HG03045 (cell line): Measurements from ENCODE around the gene C10orf95.

Experiments used
- ATAC-seq: cut with Tn5 transposase; IDR thresholded peaks from one replicate; pipeline ENCODE4 v1.9.1; 2021; ENCODE audit warnings: mild to moderate bottlenecking, moderate library complexity; ENCODE audit not compliant: unreplicated experiment

The C10orf95 gene

DNA sequence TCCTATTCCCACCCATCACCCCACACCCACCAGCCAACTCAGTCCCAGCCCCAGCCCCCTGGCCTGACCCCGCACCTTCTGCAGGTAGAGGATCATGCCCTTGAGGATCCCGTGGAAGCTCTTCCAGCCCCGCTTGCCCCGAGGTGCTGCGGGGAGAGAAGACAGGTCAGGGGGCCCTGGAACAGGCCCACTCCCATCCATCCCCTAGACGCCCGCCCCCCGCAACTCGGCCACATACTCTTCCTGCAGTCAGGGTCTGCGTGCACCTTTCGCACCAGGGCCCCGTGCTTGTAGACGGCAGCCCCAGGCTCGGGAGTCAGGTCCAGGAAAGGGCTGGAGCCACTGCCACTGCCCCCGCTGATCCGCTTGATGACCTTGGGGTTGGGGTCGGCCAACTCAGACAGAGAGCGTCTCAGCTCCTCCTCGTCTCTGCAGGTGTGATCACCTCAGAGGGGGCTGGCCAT is 46.2 kb downstream of the C10orf95 start:
- no peak for ATAC-seq

DNA sequence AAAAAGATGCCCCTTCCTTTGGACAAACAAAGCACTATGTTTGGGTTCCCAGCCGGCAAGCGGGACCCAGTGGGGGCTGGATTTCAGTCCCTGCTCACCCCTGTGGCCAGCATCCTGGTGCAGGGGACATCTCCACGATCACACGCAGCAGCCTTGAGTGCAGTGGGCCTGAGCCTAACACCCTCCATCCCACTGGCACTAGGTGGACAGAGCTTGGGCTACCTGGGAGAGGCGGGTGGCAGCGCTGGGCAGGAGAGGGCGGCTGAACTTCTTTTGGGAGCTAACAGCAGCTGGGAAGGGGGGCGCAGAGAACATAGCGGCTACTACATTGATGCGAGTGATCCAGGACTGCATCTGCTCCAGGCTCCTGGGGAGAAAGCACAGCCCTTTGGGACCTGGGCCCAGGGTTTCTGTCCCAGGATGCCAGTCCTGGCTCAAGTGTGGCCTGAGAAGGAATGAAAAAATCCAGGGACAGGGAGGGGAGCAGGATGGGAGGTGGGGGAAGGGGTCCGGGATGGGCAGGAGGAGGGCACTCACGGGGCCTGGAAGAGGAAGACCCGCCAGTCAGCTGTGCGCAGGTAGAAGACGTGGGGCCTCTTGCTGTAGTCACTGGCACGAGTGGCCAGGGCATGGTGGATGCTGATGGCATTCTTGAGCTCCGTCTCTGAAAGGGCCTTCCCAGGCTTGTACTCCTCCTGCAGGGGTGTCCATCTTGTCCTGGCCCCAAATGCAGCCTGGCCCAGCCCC is 46.8 kb downstream of the C10orf95 start:
- no peak for ATAC-seq

- ATAC-seq = no peak
Measured at GRCh38 chr10:102403115-102403514, 48.2 kb downstream of the C10orf95 start.

DNA sequence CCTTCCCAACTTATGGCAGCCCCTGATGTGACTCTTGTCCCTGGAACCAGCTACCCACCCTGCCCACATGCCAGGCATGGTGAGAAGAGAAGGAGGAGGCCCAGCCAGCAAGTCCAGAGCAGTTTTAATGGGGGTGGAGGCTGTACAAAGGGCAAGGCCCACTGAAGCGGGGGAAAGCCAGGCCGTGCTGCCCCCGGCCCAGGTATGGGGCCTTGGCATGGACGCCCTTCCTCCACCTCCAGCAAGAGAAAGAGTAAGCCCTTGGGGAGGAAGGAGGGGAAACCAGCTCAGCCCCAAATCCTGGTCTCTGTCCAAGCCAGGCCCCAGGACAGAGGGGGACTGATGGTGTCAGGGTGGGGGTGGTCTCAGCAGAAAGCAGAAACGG is 48.8 kb downstream of the C10orf95 start:
- ATAC-seq = no peak

GRCh38 chr10:102401735-102402511 is 49.4 kb downstream of the C10orf95 start:
- ATAC-seq = no peak

DNA sequence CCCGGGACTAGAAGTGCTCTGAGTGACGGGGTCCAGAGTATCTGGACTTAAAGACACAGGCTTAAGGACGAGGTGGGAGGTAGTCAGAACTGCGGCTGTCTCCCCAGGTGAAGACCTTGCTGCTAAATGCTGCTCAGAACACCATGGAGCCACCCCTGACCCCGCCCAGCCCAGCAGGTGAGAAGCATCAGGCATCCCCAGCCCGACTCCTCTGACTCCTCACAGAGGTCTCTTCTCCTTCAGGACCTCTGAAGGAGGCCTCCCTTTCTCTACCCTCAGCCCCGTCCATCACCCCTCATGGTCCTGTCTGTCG is 50.0 kb downstream of the C10orf95 start:
- ATAC-seq = no peak

DNA sequence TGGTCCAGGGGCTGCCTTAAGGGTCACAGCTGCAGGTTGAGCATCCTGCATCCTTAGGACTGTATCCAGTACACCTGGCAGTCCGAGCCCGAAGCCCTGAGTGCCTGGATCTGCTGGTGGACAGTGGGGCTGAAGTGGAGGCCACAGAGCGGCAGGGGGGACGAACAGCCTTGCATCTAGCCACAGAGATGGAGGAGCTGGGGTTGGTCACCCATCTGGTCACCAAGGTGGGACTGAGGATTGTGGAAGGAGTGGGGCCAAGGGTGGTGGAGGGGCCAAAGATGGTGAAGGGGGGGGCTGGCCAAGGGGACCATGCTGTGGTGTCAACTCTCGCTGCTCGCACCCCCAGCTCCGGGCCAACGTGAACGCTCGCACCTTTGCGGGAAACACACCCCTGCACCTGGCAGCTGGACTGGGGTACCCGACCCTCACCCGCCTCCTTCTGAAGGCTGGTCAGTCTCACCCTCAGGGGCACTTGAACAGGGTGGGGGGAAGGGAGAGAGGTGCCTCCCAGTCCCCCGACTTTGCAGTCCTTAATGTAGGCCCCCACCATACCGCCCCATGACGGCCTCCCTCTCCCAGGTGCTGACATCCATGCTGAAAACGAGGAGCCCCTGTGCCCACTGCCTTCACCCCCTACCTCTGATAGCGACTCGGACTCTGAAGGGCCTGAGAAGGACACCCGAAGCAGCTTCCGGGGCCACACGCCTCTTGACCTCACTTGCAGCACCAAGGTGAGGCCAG is 50.6 kb downstream of the C10orf95 start:
- ATAC-seq = no peak

DNA sequence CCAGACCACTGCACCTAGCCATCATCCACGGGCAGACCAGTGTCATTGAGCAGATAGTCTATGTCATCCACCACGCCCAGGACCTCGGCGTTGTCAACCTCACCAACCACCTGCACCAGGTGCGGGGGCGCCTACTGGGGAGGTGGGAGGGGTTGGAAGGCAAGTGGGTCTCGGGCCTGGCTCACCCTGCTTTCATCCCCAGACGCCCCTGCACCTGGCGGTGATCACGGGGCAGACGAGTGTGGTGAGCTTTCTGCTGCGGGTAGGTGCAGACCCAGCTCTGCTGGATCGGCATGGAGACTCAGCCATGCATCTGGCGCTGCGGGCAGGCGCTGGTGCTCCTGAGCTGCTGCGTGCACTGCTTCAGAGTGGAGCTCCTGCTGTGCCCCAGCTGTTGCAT is 51.3 kb downstream of the C10orf95 start:
- no peak for ATAC-seq
